T-cell (primary cell): ENCODE data around the gene CCDC137. TPM values are rescaled to one million over a fixed set of nuclear protein-coding genes. Genes with fewer than 3 reads are reported as not detected.

ENCODE experiments used
- ATAC-seq, 4 experiments: fragments of 200-7000 bp in 3 of 4; fragments of 150-1000 bp in 1 of 4; cut with Tn5 transposase; replicated peaks in 1 of 4; 1 replicate in 3 of 4; 2 replicates in 1 of 4; pipeline ENCODE4 v1.10.0; 2021; ENCODE audit warnings: moderate library complexity in 3 of 4, mild to moderate bottlenecking in 2 of 4, moderate number of reproducible peaks in 1 of 4
- CTCF ChIA-PET, 2 donors: fragments of 300-600 bp; sonication (Branson Sonifier 250); formaldehyde crosslinking; loops; one replicate each; lab custom pipeline; 2022; ENCODE audit warnings: antibody characterized with exemption in 2 of 2; lab: Charles Lee
- POLR2A ChIA-PET, 2 donors: fragments of 300-600 bp; sonication (Branson Sonifier 250); formaldehyde crosslinking; loops; one replicate each; lab custom pipeline; 2022; ENCODE audit warnings: antibody characterized with exemption in 2 of 2; lab: Charles Lee
- DNase-seq, 35 experiments: peaks; one replicate each; pipeline versions ENCODE4 v3.0.0 to v3.0.0-alpha.2; 2013 to 2023
- H3K27ac ChIP-seq: one replicate; pipeline ENCODE4 v1.5.1; 2013; ENCODE audit warnings: low read length
- H3K27me3 ChIP-seq, 2 experiments: replicated peaks in 1 of 2; 1 replicate in 1 of 2; 2 replicates in 1 of 2; pipeline versions ENCODE4 v1.6.1 to v1.7.0; 2013; ENCODE audit warnings: low read length in 1 of 2, mixed read lengths in 1 of 2; ENCODE audit not compliant: control insufficient read depth in 2 of 2, insufficient read depth in 2 of 2; ENCODE audit errors: extremely low read depth in 1 of 2
- H3K36me3 ChIP-seq, 2 donors: 1 replicate in 1 of 2; 2 replicates in 1 of 2; pipeline versions ENCODE4 v1.6.1 to v1.7.0; 2013; ENCODE audit warnings: low read length in 1 of 2; ENCODE audit not compliant: control insufficient read depth in 2 of 2, insufficient read depth in 1 of 2; ENCODE audit errors: extremely low read depth in 1 of 2
- H3K4me1 ChIP-seq, 2 experiments: 1 replicate in 1 of 2; 2 replicates in 1 of 2; pipeline versions ENCODE4 v1.6.1 to v1.7.0; 2013; ENCODE audit warnings: low read length in 2 of 2, mixed read lengths in 1 of 2; ENCODE audit not compliant: insufficient read depth in 2 of 2, control insufficient read depth in 1 of 2; ENCODE audit errors: extremely low read depth in 1 of 2
- H3K4me3 ChIP-seq, 2 donors: 1 replicate in 1 of 2; 2 replicates in 1 of 2; pipeline versions ENCODE4 v1.5.1 to v1.7.0; 2013; ENCODE audit warnings: mild to moderate bottlenecking in 2 of 2, low read length in 1 of 2, moderate library complexity in 1 of 2; ENCODE audit not compliant: control insufficient read depth in 1 of 2; ENCODE audit errors: extremely low read depth in 1 of 2
- H3K9me3 ChIP-seq: 2 replicates; pipeline ENCODE4 v1.7.0; 2013
- H3K27ac Mint-ChIP-seq, 2 donors: one replicate each; pipeline ENCODE4 v1.8.0; 2020 to 2021; ENCODE audit warnings: mild to moderate bottlenecking in 2 of 2, mixed read lengths in 2 of 2
- H3K27me3 Mint-ChIP-seq, 2 donors: one replicate each; pipeline ENCODE4 v1.8.0; 2021 to 2022; ENCODE audit warnings: mixed read lengths in 2 of 2
- H3K36me3 Mint-ChIP-seq: one replicate; pipeline ENCODE4 v1.8.0; 2021; ENCODE audit warnings: mixed read lengths
- H3K4me1 Mint-ChIP-seq, 3 donors: one replicate each; pipeline ENCODE4 v1.8.0; 2020 to 2022; ENCODE audit warnings: mixed read lengths in 3 of 3, mild to moderate bottlenecking in 1 of 3
- H3K4me3 Mint-ChIP-seq, 3 donors: one replicate each; pipeline ENCODE4 v1.8.0; 2020 to 2022; ENCODE audit warnings: mild to moderate bottlenecking in 3 of 3, mixed read lengths in 3 of 3, moderate library complexity in 3 of 3
- H3K9me3 Mint-ChIP-seq, 3 donors: one replicate each; pipeline ENCODE4 v1.8.0; 2020 to 2022; ENCODE audit warnings: mixed read lengths in 3 of 3
- WGBS: methylation state at CpG from one replicate; pipeline ENCODE4 v1.1.5; 2013; ENCODE audit warnings: missing lambda C conversion rate; ENCODE audit not compliant: insufficient coverage; 5-methylcytosine and 5-hydroxymethylcytosine counted together
- total RNA-seq, 35 experiments: library from RNA in 6 of 35; stranded (reverse) in 6 of 35; fragments of 120-200 nt in 1 of 35; gene quantifications; one replicate each; pipeline versions ENCODE4 v1.2.1 to v1.2.4 and lab custom pipeline; 2013 to 2026

CCDC137 gene
- total RNA-seq, 5 donors from 2014 or later (not counting 1 experiment from before 2014, with no cell fraction given), result 15.9 to 33.9 (median 30.0) TPM

DNA sequence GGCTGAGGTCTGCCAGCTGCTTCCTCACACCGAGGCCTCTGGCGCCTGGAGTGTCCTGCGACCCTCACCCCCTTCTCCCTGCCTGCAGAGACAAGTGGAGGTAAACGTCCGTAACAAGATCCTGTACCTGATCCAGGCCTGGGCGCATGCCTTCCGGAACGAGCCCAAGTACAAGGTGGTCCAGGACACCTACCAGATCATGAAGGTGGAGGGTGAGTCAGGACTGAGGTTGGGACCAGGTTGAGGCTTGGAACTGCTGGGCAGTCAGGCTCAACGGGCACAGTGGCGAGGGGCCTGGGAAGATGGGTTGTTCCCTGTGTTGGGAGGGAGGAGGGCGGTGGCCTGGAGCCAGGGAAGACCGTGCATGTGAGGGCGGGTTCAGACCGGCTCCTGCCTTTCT lies 22.1 kb downstream of the CCDC137 start:
- H3K27me3 Mint-ChIP-seq, result no peaks in the 10 kb centered on the region

GRCh38 chr17:81690066-81690465 lies 23.5 kb downstream of the CCDC137 start:
- H3K9me3 ChIP-seq, result no peaks in the 10 kb centered on the region
- DNase-seq (no peak), ATAC-seq (no peak)
- H3K27ac ChIP-seq, result no peak overlapping the region
- H3K4me1 ChIP-seq, result peaks cover 3 to 31% of the 10 kb centered on the region in 2 experiments
- H3K9me3 Mint-ChIP-seq, result no peaks in the 10 kb centered on the region
- H3K36me3 ChIP-seq, result peaks cover 48 to 87% of the 10 kb centered on the region in 2 donors
- H3K4me3 Mint-ChIP-seq, result no peak overlapping the region
- no peaks in the 10 kb centered on the region for H3K27me3 Mint-ChIP-seq
- H3K4me3 ChIP-seq, result no peak overlapping the region
- ChIA-PET CTCF (no interaction called here), POLR2A (no interaction called here)
- H3K27ac Mint-ChIP-seq, result no peak overlapping the region
- no peaks in the 10 kb centered on the region for H3K27me3 ChIP-seq
- 90% methylated on average over 17 of the region's 18 CpGs for WGBS
- peaks cover 13 to 25% (median 23%) of the 10 kb centered on the region in 3 donors for H3K4me1 Mint-ChIP-seq
- peaks cover 33% of the 10 kb centered on the region for H3K36me3 Mint-ChIP-seq

More for the DNA sequence above, 22.1 kb downstream of the CCDC137 start:
- Histone ChIP-seq H3K27me3 (no peaks in the 10 kb centered on the region), H3K36me3 (peaks cover 40 to 72% of the 10 kb centered on the region in 2 donors), H3K4me3 (no peak overlapping the region), H3K4me1 (peaks cover 9 to 41% of the 10 kb centered on the region in 2 experiments), H3K9me3 (no peaks in the 10 kb centered on the region), H3K27ac (no peak overlapping the region)
- ATAC-seq (no peak), DNase-seq (no peak)
- H3K9me3 Mint-ChIP-seq, result no peaks in the 10 kb centered on the region
- POLR2A ChIA-PET, result no interaction called here
- WGBS, result 94% methylated on average over 9 of the region's 14 CpGs
- CTCF ChIA-PET, result no interaction called here
- peaks cover 23 to 35% (median 31%) of the 10 kb centered on the region in 3 donors for H3K4me1 Mint-ChIP-seq
- peaks cover 35% of the 10 kb centered on the region for H3K36me3 Mint-ChIP-seq
- peak overlapping the region in 1 of 2 donors; percentile 5 for H3K27ac Mint-ChIP-seq
- H3K4me3 Mint-ChIP-seq, result no peak overlapping the region

GRCh38 chr17:81690549-81690948 lies 24.0 kb downstream of the CCDC137 start:
- no peak for DNase-seq
- peaks cover 9 to 20% (median 18%) of the 10 kb centered on the region in 3 donors for H3K4me1 Mint-ChIP-seq
- Histone ChIP-seq H3K27ac (no peak overlapping the region), H3K9me3 (no peaks in the 10 kb centered on the region), H3K4me3 (no peak overlapping the region), H3K36me3 (peaks cover 53 to 91% of the 10 kb centered on the region in 2 donors), H3K4me1 (peaks cover 0 to 27% of the 10 kb centered on the region in 2 experiments), H3K27me3 (no peaks in the 10 kb centered on the region)
- POLR2A ChIA-PET, result no interaction called here
- no peaks in the 10 kb centered on the region for H3K27me3 Mint-ChIP-seq
- no peak for ATAC-seq
- 94% methylated on average over 13 of the region's 17 CpGs for WGBS
- H3K27ac Mint-ChIP-seq, result no peak overlapping the region
- H3K36me3 Mint-ChIP-seq, result peaks cover 33% of the 10 kb centered on the region
- CTCF ChIA-PET, result no interaction called here
- H3K9me3 Mint-ChIP-seq, result no peaks in the 10 kb centered on the region
- H3K4me3 Mint-ChIP-seq, result no peak overlapping the region

- no peak for DNase-seq
- POLR2A ChIA-PET, result no interaction called here
- no peak overlapping the region for H3K4me3 ChIP-seq
Observed at GRCh38 chr17:81691196-81691595, 24.7 kb downstream of the CCDC137 start.

DNA sequence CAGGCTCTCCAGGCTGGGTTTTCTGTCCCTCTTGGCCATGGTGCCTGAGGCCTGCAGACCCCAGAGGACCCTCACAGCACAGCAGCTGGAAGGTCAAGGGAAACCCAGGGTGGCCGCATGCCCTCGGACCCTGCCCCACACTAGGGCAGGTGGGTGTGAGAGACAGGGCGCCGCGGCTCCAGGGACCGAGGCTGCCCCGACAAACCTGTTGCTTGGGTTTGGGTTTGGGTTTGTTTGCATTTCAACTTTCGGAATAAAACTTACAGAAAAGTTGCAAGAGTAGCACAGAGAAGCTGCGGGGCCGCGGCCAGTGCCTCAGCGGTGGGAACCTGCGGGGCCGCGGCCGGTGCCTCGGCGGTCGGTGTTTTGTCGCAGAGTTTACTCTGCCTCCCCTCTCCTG lies 25.1 kb downstream of the CCDC137 start:
- Mint-ChIP-seq H3K4me3 (no peak overlapping the region), H3K27ac (no peak overlapping the region)

More at GRCh38 chr17:81691196-81691595, 24.7 kb downstream of the CCDC137 start:
- Histone ChIP-seq H3K36me3 (peaks cover 57 to 93% of the 10 kb centered on the region in 2 donors), H3K27ac (no peak overlapping the region), H3K9me3 (no peaks in the 10 kb centered on the region), H3K4me1 (peaks cover 0 to 20% of the 10 kb centered on the region in 2 experiments), H3K27me3 (no peaks in the 10 kb centered on the region)
- no peak for ATAC-seq
- Mint-ChIP-seq H3K4me3 (no peak overlapping the region), H3K27me3 (no peaks in the 10 kb centered on the region), H3K4me1 (peaks cover 9 to 15% (median 14%) of the 10 kb centered on the region in 3 donors), H3K9me3 (no peaks in the 10 kb centered on the region), H3K27ac (no peak overlapping the region), H3K36me3 (peaks cover 31% of the 10 kb centered on the region)
- WGBS, result 95% methylated on average over 11 of the region's 18 CpGs
- CTCF ChIA-PET, result no interaction called here

GRCh38 chr17:81693509-81694210 lies 27.1 kb downstream of the CCDC137 start:
- Mint-ChIP-seq H3K4me1 (peaks cover 0 to 6% (median 3%) of the 10 kb centered on the region in 3 donors), H3K36me3 (peaks cover 33% of the 10 kb centered on the region), H3K9me3 (no peaks in the 10 kb centered on the region), H3K4me3 (no peak overlapping the region), H3K27ac (no peak overlapping the region), H3K27me3 (no peaks in the 10 kb centered on the region)
- Histone ChIP-seq H3K27ac (no peak overlapping the region), H3K36me3 (peaks cover 58 to 93% of the 10 kb centered on the region in 2 donors), H3K27me3 (no peaks in the 10 kb centered on the region), H3K4me1 (peaks cover 0 to 10% of the 10 kb centered on the region in 2 experiments), H3K4me3 (no peak overlapping the region), H3K9me3 (no peaks in the 10 kb centered on the region)
- 96% methylated on average over 19 of the region's 35 CpGs for WGBS
- CTCF ChIA-PET, result no interaction called here
- ATAC-seq (no peak), DNase-seq (no peak)
- POLR2A ChIA-PET, result no interaction called here

More for the DNA sequence above, 25.1 kb downstream of the CCDC137 start:
- ChIA-PET POLR2A (no interaction called here), CTCF (no interaction called here)
- Histone ChIP-seq H3K4me3 (no peak overlapping the region), H3K9me3 (no peaks in the 10 kb centered on the region), H3K36me3 (peaks cover 56 to 93% of the 10 kb centered on the region in 2 donors), H3K27ac (no peak overlapping the region), H3K27me3 (no peaks in the 10 kb centered on the region), H3K4me1 (peaks cover 0 to 16% of the 10 kb centered on the region in 2 experiments)
- H3K4me1 Mint-ChIP-seq, result peaks cover 9 to 13% (median 12%) of the 10 kb centered on the region in 3 donors
- no peak for ATAC-seq
- H3K36me3 Mint-ChIP-seq, result peaks cover 29% of the 10 kb centered on the region
- no peak for DNase-seq
- H3K27me3 Mint-ChIP-seq, result no peaks in the 10 kb centered on the region
- no peaks in the 10 kb centered on the region for H3K9me3 Mint-ChIP-seq
- 97% methylated on average over 10 of the region's 20 CpGs for WGBS
